OCI-LY7 (cell line): ENCODE data around the gene ZDHHC14. TPM values are rescaled to one million over a fixed set of nuclear protein-coding genes. Genes with fewer than 3 reads are reported as not detected.

Experiments
- BruUV-seq: library from RNA; stranded (reverse); fragments of 400-500 nt; replicated peaks from 2 replicates; lab custom pipeline; 2021; lab: Mats Ljungman, UMichigan
- CTCF ChIA-PET: fragments of 300-600 bp; sonication (Branson Sonifier 250); formaldehyde crosslinking; loops from one replicate; lab custom pipeline; 2022; ENCODE audit warnings: antibody characterized with exemption; ENCODE audit not compliant: unreplicated experiment; lab: Charles Lee
- POLR2A ChIA-PET: fragments of 300-600 bp; sonication (Branson Sonifier 250); formaldehyde crosslinking; loops from one replicate; lab custom pipeline; 2022; ENCODE audit warnings: antibody characterized with exemption; lab: Charles Lee
- DNase-seq: peaks from one replicate; pipeline ENCODE4 v3.0.0-alpha.2; 2015; ENCODE audit warnings: low spot score
- H2AFZ ChIP-seq: fragments of 200-600 bp; sonication (generic), shearing (Covaris generic); 2 replicates; pipeline ENCODE4 v1.6.1; 2014; ENCODE audit warnings: mild to moderate bottlenecking, antibody characterized with exemption, low read length, moderate library complexity
- H3K27ac ChIP-seq: fragments of 200-600 bp; sonication (generic); 2 replicates; pipeline ENCODE4 v1.5.1; 2014; ENCODE audit warnings: mixed run types, low read depth, mild to moderate bottlenecking, moderate library complexity, low read length, inconsistent platforms; ENCODE audit not compliant: poor library complexity, severe bottlenecking
- H3K36me3 ChIP-seq: fragments of 200-600 bp; sonication (generic); 2 replicates; pipeline ENCODE4 v1.6.1; 2014; ENCODE audit warnings: mild to moderate bottlenecking, antibody characterized with exemption, low read length, moderate library complexity, mixed read lengths; ENCODE audit not compliant: insufficient read depth
- H3K4me1 ChIP-seq: fragments of 200-600 bp; sonication (generic); 2 replicates; pipeline ENCODE4 v1.5.1; 2014; ENCODE audit warnings: mild to moderate bottlenecking, low read length; ENCODE audit not compliant: insufficient read depth, poor library complexity, severe bottlenecking
- H3K4me2 ChIP-seq: fragments of 200-600 bp; sonication (generic); 2 replicates; pipeline ENCODE4 v1.6.1; 2014; ENCODE audit warnings: mild to moderate bottlenecking, low read length
- H3K4me3 ChIP-seq: fragments of 200-600 bp; sonication (generic); 2 replicates; pipeline ENCODE4 v1.5.1; 2014; ENCODE audit warnings: mild to moderate bottlenecking, low read depth, low read length; ENCODE audit not compliant: poor library complexity, severe bottlenecking
- H3K79me2 ChIP-seq: fragments of 200-600 bp; sonication (generic); 2 replicates; pipeline ENCODE4 v1.6.1; 2016; ENCODE audit warnings: low read depth, mild to moderate bottlenecking, low read length, moderate library complexity, mixed read lengths; ENCODE audit not compliant: insufficient read depth
- H3K9me2 ChIP-seq: fragments of 200-600 bp; sonication (generic); 2 replicates; pipeline ENCODE4 v1.6.1; 2016; ENCODE audit warnings: mild to moderate bottlenecking, low read length, mixed read lengths; ENCODE audit not compliant: insufficient read depth
- H3K9me3 ChIP-seq: fragments of 200-600 bp; sonication (generic); 2 replicates; pipeline ENCODE4 v1.6.1; 2014; ENCODE audit warnings: mild to moderate bottlenecking, mixed run types, low read length, mixed read lengths
- H4K20me1 ChIP-seq: fragments of 200-600 bp; sonication (generic); 2 replicates; pipeline ENCODE4 v1.6.1; 2014; ENCODE audit warnings: mild to moderate bottlenecking, antibody characterized with exemption, low read length, moderate library complexity, mixed read lengths; ENCODE audit not compliant: insufficient read depth
- EZH2phosphoT487 ChIP-seq: fragments of 200-600 bp; sonication (generic); IDR thresholded peaks from 2 replicates; pipeline ENCODE4 v1.6.1; 2018; ENCODE audit warnings: low read depth, borderline replicate concordance, mild to moderate bottlenecking, mixed run types, antibody characterized with exemption, low read length, moderate library complexity, mixed read lengths
- intact Hi-C: fragments of 100-400 bp; cut with micrococcal nuclease; formaldehyde crosslinking; loops from one replicate; pipeline ENCODE4 v1.10.0; 2022; ENCODE audit not compliant: unreplicated experiment
- total RNA-seq, 2 experiments: library from RNA; depleted of rRNA in 1 of 2; stranded (reverse); fragments of >200 nt in 1 of 2; shearing (Covaris generic) in 1 of 2; gene quantifications; 2 replicates each; pipeline ENCODE4 v1.2.3, GENCODE V29; 2014 to 2022
- TF ChIP-seq, protein P1 (sequence below): fragments of 200-600 bp; sonication (generic); conservative IDR thresholded peaks from 2 replicates; pipeline ENCODE4 v1.5.1; 2014; ENCODE audit warnings: mild to moderate bottlenecking, antibody characterized with exemption, low read length, moderate library complexity, mixed read lengths

ZDHHC14 gene
- total RNA-seq, 2 experiments from 2014 or later: 0.69 to 3.0 TPM

DNA sequence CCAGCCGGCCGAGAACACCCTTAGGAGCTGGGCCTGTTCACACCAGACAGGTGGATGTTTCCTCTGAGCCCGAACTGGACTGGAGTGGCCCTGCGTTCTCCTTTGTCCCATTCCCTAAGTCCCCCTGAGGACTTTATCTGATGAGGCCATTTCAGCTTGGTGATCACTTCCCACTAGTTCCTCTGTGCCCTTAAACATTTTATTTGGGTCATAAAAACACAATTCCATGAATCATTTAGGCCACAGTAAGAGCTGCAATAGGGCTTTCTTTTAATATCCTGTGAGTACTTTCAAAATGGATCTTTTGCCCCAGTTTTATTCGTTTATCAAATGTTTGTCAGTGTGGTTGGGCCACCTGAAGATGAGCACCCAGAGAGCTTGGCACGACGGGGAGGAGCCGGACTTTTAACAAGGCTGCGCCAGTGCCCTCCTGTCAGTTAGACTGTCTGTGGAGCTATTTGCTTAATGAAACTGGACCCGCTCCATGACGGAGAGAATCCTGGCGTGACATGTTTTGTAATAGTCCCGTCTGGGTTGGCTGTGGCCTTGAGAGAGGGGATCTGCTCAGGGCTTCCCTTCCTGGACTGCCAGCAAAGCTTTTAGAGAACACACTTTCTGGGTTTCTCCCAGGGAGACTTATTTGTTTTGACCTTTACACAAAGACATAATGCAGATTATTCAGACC is 53.5 kb downstream of the ZDHHC14 start:
- Histone ChIP-seq H3K4me2 (no peak overlapping the region), H3K9me3 (no peaks in the 10 kb centered on the region), H3K4me3 (no peak overlapping the region), H3K9me2 (no peaks in the 10 kb centered on the region), H4K20me1 (no peaks in the 10 kb centered on the region), H3K27ac (no peak overlapping the region), H2AFZ (no peak overlapping the region), H3K36me3 (no peaks in the 10 kb centered on the region), H3K79me2 (no peaks in the 10 kb centered on the region), H3K4me1 (no peaks in the 10 kb centered on the region)
- TF ChIP-seq, protein P1, sequence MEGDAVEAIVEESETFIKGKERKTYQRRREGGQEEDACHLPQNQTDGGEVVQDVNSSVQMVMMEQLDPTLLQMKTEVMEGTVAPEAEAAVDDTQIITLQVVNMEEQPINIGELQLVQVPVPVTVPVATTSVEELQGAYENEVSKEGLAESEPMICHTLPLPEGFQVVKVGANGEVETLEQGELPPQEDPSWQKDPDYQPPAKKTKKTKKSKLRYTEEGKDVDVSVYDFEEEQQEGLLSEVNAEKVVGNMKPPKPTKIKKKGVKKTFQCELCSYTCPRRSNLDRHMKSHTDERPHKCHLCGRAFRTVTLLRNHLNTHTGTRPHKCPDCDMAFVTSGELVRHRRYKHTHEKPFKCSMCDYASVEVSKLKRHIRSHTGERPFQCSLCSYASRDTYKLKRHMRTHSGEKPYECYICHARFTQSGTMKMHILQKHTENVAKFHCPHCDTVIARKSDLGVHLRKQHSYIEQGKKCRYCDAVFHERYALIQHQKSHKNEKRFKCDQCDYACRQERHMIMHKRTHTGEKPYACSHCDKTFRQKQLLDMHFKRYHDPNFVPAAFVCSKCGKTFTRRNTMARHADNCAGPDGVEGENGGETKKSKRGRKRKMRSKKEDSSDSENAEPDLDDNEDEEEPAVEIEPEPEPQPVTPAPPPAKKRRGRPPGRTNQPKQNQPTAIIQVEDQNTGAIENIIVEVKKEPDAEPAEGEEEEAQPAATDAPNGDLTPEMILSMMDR: no peak
- TF ChIP-seq EZH2phosphoT487: no peak
- ChIA-PET POLR2A (no interaction called here), CTCF (no interaction called here)
- BruUV-seq: no TSS peak
- DNase-seq: no peak
- intact Hi-C loops: no loop called here

DNA sequence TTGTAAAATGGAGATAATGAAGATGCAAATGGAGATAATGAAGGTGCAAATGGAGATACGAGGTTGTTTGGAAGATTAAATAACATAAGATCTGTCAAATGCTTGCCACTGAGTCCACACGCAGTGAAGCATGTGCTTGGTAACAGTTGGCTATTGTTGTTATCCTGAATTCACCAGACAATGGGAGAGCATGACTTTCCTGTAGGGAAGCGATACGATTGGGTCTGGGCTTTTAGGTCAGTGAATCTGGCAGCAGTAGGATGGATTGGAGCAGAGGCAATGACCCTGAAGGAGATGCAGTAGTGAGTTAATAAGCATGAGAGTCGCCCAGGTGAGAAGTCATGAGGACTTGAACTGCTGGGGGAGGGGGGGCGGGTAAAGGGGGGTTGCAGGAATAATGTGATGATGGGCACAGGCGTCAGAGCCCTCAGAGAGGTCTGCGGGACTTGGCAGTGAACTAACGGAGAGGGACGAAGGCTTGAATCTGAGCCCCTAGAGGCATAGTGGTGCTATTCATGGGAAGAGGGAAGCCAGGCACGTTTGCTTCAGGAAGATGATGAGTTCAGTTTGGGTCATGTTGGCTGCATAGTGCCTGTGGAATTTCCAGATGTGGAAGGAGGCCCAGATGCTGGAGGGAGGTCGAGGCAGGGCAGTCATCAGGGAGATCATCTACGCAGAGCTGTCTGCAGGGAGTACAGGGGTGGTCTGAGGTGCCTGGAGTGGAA is 55.4 kb downstream of the ZDHHC14 start:
- Histone ChIP-seq H3K79me2 (no peaks in the 10 kb centered on the region), H2AFZ (no peak overlapping the region), H3K36me3 (no peaks in the 10 kb centered on the region), H3K9me2 (no peaks in the 10 kb centered on the region), H3K4me1 (no peaks in the 10 kb centered on the region), H3K4me2 (no peak overlapping the region), H3K9me3 (no peaks in the 10 kb centered on the region), H3K27ac (no peak overlapping the region), H3K4me3 (no peak overlapping the region), H4K20me1 (no peaks in the 10 kb centered on the region)
- POLR2A ChIA-PET: no interaction called here
- TF ChIP-seq, protein P1: no peak
- no peak for TF ChIP-seq EZH2phosphoT487
- DNase-seq: no peak
- intact Hi-C loops: no loop called here
- BruUV-seq: no TSS peak
- CTCF ChIA-PET: no interaction called here

DNA sequence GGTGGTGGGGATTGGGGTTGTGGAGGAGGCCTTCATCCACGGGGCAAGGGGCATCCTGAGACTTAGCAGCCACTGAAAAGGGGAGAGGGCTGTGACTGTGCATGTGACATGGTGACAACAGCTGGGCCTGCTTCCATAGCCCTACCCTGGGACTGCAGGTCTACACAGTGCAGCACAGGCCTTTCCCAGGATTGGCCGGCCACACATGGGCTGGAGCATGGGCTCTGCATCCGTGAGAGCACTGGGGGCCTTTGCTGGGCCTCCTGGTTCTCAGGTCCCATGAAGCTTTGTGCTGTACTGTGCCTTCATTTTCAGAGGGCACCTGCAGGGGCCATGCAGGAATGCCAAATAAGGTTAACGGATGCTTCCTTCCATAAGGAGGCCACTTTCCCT is 56.0 kb downstream of the ZDHHC14 start:
- H2AFZ ChIP-seq: no peak overlapping the region
- no peaks in the 10 kb centered on the region for H4K20me1 ChIP-seq
- no peaks in the 10 kb centered on the region for H3K9me3 ChIP-seq
- TF ChIP-seq, protein P1: no peak
- TF ChIP-seq EZH2phosphoT487: no peak
- no peak overlapping the region for H3K27ac ChIP-seq
- intact Hi-C loops: no loop called here
- no TSS peak for BruUV-seq
- H3K4me1 ChIP-seq: no peaks in the 10 kb centered on the region
- no peaks in the 10 kb centered on the region for H3K9me2 ChIP-seq
- CTCF ChIA-PET: no interaction called here
- no peak overlapping the region for H3K4me3 ChIP-seq
- no peaks in the 10 kb centered on the region for H3K36me3 ChIP-seq
- H3K79me2 ChIP-seq: no peaks in the 10 kb centered on the region
- DNase-seq: no peak
- POLR2A ChIA-PET: interaction anchor here (1.0 kb wide), 1 partner anchor 26 kb away, joined by 4 read pairs; no protein-coding TSS in a partner anchor
- H3K4me2 ChIP-seq: no peak overlapping the region
